H9 (cell line): ENCODE measurements around the gene CHADL. TPM values are rescaled to one million over a fixed set of nuclear protein-coding genes. Genes with fewer than 3 reads are reported as not detected.
A peak's percentile ranks its signal among the peaks of the same experiment; 100 is the strongest.

Experiments used
- DNase-seq: peaks from one replicate; pipeline ENCODE4 v3.0.0-alpha.2; 2017
- H2AFZ ChIP-seq: one replicate; pipeline ENCODE4 v1.6.1; 2013; ENCODE audit warnings: mild to moderate bottlenecking, low read length, control low read depth, moderate library complexity
- H2AK5ac ChIP-seq: 2 replicates; pipeline ENCODE4 v1.6.1; 2013; ENCODE audit warnings: low read length, control low read depth, mixed read lengths; ENCODE audit not compliant: insufficient read length
- H2BK120ac ChIP-seq: one replicate; pipeline ENCODE4 v1.6.1; 2013; ENCODE audit warnings: low read depth, mild to moderate bottlenecking, low read length, control low read depth, inconsistent platforms; ENCODE audit not compliant: poor library complexity, severe bottlenecking
- H2BK12ac ChIP-seq: 2 replicates; pipeline ENCODE4 v1.6.1; 2013; ENCODE audit warnings: low read length, control low read depth, mixed read lengths, low read depth; ENCODE audit not compliant: insufficient read length
- H2BK15ac ChIP-seq: 2 replicates; pipeline ENCODE4 v1.6.1; 2013; ENCODE audit warnings: low read depth, low read length, control low read depth
- H2BK20ac ChIP-seq: one replicate; pipeline ENCODE4 v1.6.1; 2013; ENCODE audit warnings: low read depth, mild to moderate bottlenecking, low read length, control low read depth, inconsistent platforms; ENCODE audit not compliant: poor library complexity, severe bottlenecking
- H2BK5ac ChIP-seq: 2 replicates; pipeline ENCODE4 v1.6.1; 2013; ENCODE audit warnings: low read length, control low read depth, mixed read lengths; ENCODE audit not compliant: insufficient read length
- H3K14ac ChIP-seq: 2 replicates; pipeline ENCODE4 v1.6.1; 2013; ENCODE audit warnings: low read length, control low read depth; ENCODE audit not compliant: insufficient read depth
- H3K18ac ChIP-seq: 2 replicates; pipeline ENCODE4 v1.6.1; 2013; ENCODE audit warnings: low read depth, mild to moderate bottlenecking, mixed read lengths, low read length, control low read depth; ENCODE audit not compliant: insufficient read length
- H3K23ac ChIP-seq: 2 replicates; pipeline ENCODE4 v1.6.1; 2013; ENCODE audit warnings: low read length, control low read depth, mixed read lengths, low read depth; ENCODE audit not compliant: insufficient read length
- H3K23me2 ChIP-seq: 2 replicates; pipeline ENCODE4 v1.6.1; 2013; ENCODE audit warnings: low read depth, mild to moderate bottlenecking, mixed read lengths, low read length, control low read depth; ENCODE audit not compliant: insufficient read length, poor library complexity, severe bottlenecking
- H3K27ac ChIP-seq: 2 replicates; pipeline ENCODE4 v1.5.1; 2013; ENCODE audit warnings: low read length, control low read depth, mixed read lengths, low read depth; ENCODE audit not compliant: insufficient read length
- H3K27me3 ChIP-seq: 2 replicates; pipeline ENCODE4 v1.6.1; 2013; ENCODE audit warnings: low read length, control low read depth, inconsistent platforms; ENCODE audit not compliant: insufficient read depth
- H3K4ac ChIP-seq: 2 replicates; pipeline ENCODE4 v1.6.1; 2013; ENCODE audit warnings: low read depth, mild to moderate bottlenecking, control low read depth, inconsistent platforms, low read length, moderate library complexity
- H3K4me1 ChIP-seq: 2 replicates; pipeline ENCODE4 v1.6.1; 2013; ENCODE audit warnings: low read length, control low read depth, inconsistent platforms; ENCODE audit not compliant: insufficient read depth
- H3K4me2 ChIP-seq: 2 replicates; pipeline ENCODE4 v1.6.1; 2013; ENCODE audit warnings: low read length, control low read depth, mixed read lengths; ENCODE audit not compliant: insufficient read length, insufficient read depth
- H3K56ac ChIP-seq: 2 replicates; pipeline ENCODE4 v1.6.1; 2013; ENCODE audit warnings: low read depth, mild to moderate bottlenecking, mixed read lengths, low read length, control low read depth; ENCODE audit not compliant: insufficient read length
- H3K79me1 ChIP-seq: 2 replicates; pipeline ENCODE4 v1.6.1; 2013; ENCODE audit warnings: low read depth, mild to moderate bottlenecking, moderate library complexity, low read length, control low read depth, inconsistent platforms; ENCODE audit not compliant: insufficient read depth, poor library complexity, severe bottlenecking
- H3K79me2 ChIP-seq: 2 replicates; pipeline ENCODE4 v1.6.1; 2013; ENCODE audit warnings: low read length, control low read depth, inconsistent platforms; ENCODE audit not compliant: insufficient read depth
- H3K9ac ChIP-seq: 2 replicates; pipeline ENCODE4 v1.6.1; 2013; ENCODE audit warnings: low read length, control low read depth, mixed read lengths; ENCODE audit not compliant: insufficient read length; ENCODE audit errors: extremely low read depth
- H3K9me3 ChIP-seq: one replicate; pipeline ENCODE4 v1.6.1; 2013; ENCODE audit warnings: low read depth, low read length, inconsistent platforms; ENCODE audit not compliant: control insufficient read depth
- H3T11ph ChIP-seq: one replicate; pipeline ENCODE4 v1.6.1; 2013; ENCODE audit warnings: mild to moderate bottlenecking, low read length, control low read depth, inconsistent platforms
- H4K20me1 ChIP-seq: one replicate; pipeline ENCODE4 v1.6.1; 2013; ENCODE audit not compliant: control insufficient read depth, insufficient read length, insufficient read depth
- H4K5ac ChIP-seq: 2 replicates; pipeline ENCODE4 v1.6.1; 2013; ENCODE audit warnings: low read depth, mild to moderate bottlenecking, mixed read lengths, low read length, control low read depth; ENCODE audit not compliant: insufficient read length
- H4K8ac ChIP-seq: replicated peaks from 2 replicates; pipeline ENCODE4 v1.6.1; 2013; ENCODE audit warnings: low read length, control low read depth, mixed read lengths, low read depth; ENCODE audit not compliant: insufficient read length
- H4K91ac ChIP-seq: 2 replicates; pipeline ENCODE4 v1.6.1; 2013; ENCODE audit warnings: low read depth, mild to moderate bottlenecking, moderate library complexity, mixed read lengths, low read length, control low read depth; ENCODE audit not compliant: insufficient read length
- H3K27ac Mint-ChIP-seq, 3 experiments: 2 replicates in 2 of 3; 3 replicates in 1 of 3; pipeline ENCODE4 v1.8.0; 2020 to 2021; ENCODE audit warnings: mixed read lengths in 3 of 3, mild to moderate bottlenecking in 1 of 3, moderate library complexity in 1 of 3
- H3K27me3 Mint-ChIP-seq: 2 replicates; pipeline ENCODE4 v1.8.0; 2021; ENCODE audit warnings: low read depth, mild to moderate bottlenecking, moderate library complexity, mixed read lengths
- H3K36me3 Mint-ChIP-seq, 3 experiments: 2 replicates in 2 of 3; 3 replicates in 1 of 3; pipeline ENCODE4 v1.8.0; 2020 to 2021; ENCODE audit warnings: low read depth in 3 of 3, mixed read lengths in 3 of 3; ENCODE audit not compliant: insufficient read depth in 1 of 3
- H3K4me1 Mint-ChIP-seq, 2 experiments: 2 replicates each; pipeline ENCODE4 v1.8.0; 2020; ENCODE audit warnings: mixed read lengths in 2 of 2
- H3K4me3 Mint-ChIP-seq, 2 experiments: 2 replicates in 1 of 2; 3 replicates in 1 of 2; pipeline ENCODE4 v1.8.0; 2020 to 2021; ENCODE audit warnings: mild to moderate bottlenecking in 2 of 2, mixed read lengths in 2 of 2, moderate library complexity in 1 of 2
- H3K9me3 Mint-ChIP-seq, 2 experiments: 2 replicates in 1 of 2; 3 replicates in 1 of 2; pipeline ENCODE4 v1.8.0; 2020; ENCODE audit warnings: mild to moderate bottlenecking in 2 of 2, mixed read lengths in 2 of 2, moderate library complexity in 1 of 2
- CTCF ChIP-seq: fragments of 200-600 bp; sonication (generic); conservative IDR thresholded peaks from 3 replicates; pipeline ENCODE4 v1.8.0; 2021; ENCODE audit warnings: antibody characterized with exemption, mild to moderate bottlenecking
- WGBS: extraction: QIAGEN DNeasy Blood & Tissue Kit; methylation state at CpG from one replicate; pipeline ENCODE4 v1.1.7; 2013; ENCODE audit warnings: missing lambda C conversion rate, low lambda C conversion rate, mixed read lengths; ENCODE audit not compliant: insufficient read length; ENCODE audit errors: extremely low coverage; 5-methylcytosine and 5-hydroxymethylcytosine counted together
- total RNA-seq: library from RNA; stranded (reverse); gene quantifications from 2 replicates; pipeline ENCODE4 v1.2.1, GENCODE V29; 2021

CHADL gene
- total RNA-seq, 1 experiment from 2014 or later: 1.6 TPM

GRCh38 chr22:41206719-41207118 lies 34.0 kb downstream of the CHADL start:
- no peaks in the 10 kb centered on the region; the same call in 1 of the 2 replicates for H3K79me2 ChIP-seq
- no peak overlapping the region for H4K5ac ChIP-seq
- Mint-ChIP-seq H3K4me3 (peak overlapping the region; percentile 47 to 67; a peak in 4 of 5 replicates), H3K36me3 (peaks cover 9 to 20% (median 13%) of the 10 kb centered on the region in 3 experiments), H3K27me3 (peaks cover 12% of the 10 kb centered on the region), H3K27ac (no peak overlapping the region; a peak in 1 of 7 replicates), H3K9me3 (no peaks in the 10 kb centered on the region; a peak in 1 of 5 replicates), H3K4me1 (peaks cover 2 to 14% of the 10 kb centered on the region in 2 experiments)
- no peak overlapping the region for H3K27ac ChIP-seq
- no peak overlapping the region for H3K4me2 ChIP-seq
- H3K27me3 ChIP-seq: no peaks in the 10 kb centered on the region
- H2AFZ ChIP-seq: no peak overlapping the region
- H3T11ph ChIP-seq: no peak overlapping the region
- no peak overlapping the region for H2BK12ac ChIP-seq
- no peak overlapping the region for H3K23ac ChIP-seq
- no peak for DNase-seq
- H3K4me1 ChIP-seq: no peaks in the 10 kb centered on the region
- H3K9me3 ChIP-seq: no peaks in the 10 kb centered on the region
- no peak overlapping the region for H3K18ac ChIP-seq
- H2BK20ac ChIP-seq: no peak overlapping the region
- H4K8ac ChIP-seq: no peak overlapping the region
- no peak overlapping the region for H2BK5ac ChIP-seq
- no peak overlapping the region for H3K14ac ChIP-seq
- H3K9ac ChIP-seq: no peak overlapping the region
- H2BK120ac ChIP-seq: no peak overlapping the region
- no peak for TF ChIP-seq CTCF
- no peak overlapping the region for H3K56ac ChIP-seq
- H3K79me1 ChIP-seq: no peaks in the 10 kb centered on the region
- WGBS: no CpG with 5 or more reads among the region's 9 CpGs
- no peak overlapping the region for H3K4ac ChIP-seq
- no peak overlapping the region for H2AK5ac ChIP-seq
- no peak overlapping the region for H4K91ac ChIP-seq
- peaks cover 11% of the 10 kb centered on the region for H3K23me2 ChIP-seq
- no peaks in the 10 kb centered on the region for H4K20me1 ChIP-seq
- H2BK15ac ChIP-seq: no peak overlapping the region
